H1 (cell line): ENCODE results near the gene MAP7. TPM values are rescaled to one million over a fixed set of nuclear protein-coding genes. Genes with fewer than 3 reads are reported as not detected.

ENCODE experiments used
- BACH1 ChIP-seq: IDR thresholded peaks from 2 replicates; pipeline ENCODE4 v1.6.1; 2012; ENCODE audit warnings: low read length, improper control_type of control experiment
- BCL11A ChIP-seq, 2 experiments: IDR thresholded peaks; one replicate each; pipeline ENCODE4 v1.6.1; 2011; ENCODE audit warnings: low read depth in 2 of 2, low read length in 2 of 2, mild to moderate bottlenecking in 2 of 2
- CBX5 ChIP-seq: fragments of 300-800, 300-1000 bp; sonication (generic); IDR thresholded peaks from 2 replicates; pipeline ENCODE4 v1.7.1; 2016; ENCODE audit warnings: antibody characterized with exemption, low read length, low read depth
- CBX8 ChIP-seq: fragments of 300-800, 300-1000 bp; sonication (generic); IDR thresholded peaks from 2 replicates; pipeline ENCODE4 v1.7.1; 2016; ENCODE audit warnings: low read depth, low read length, borderline replicate concordance
- CHD7 ChIP-seq: fragments of 300-600 bp; sonication (generic); IDR thresholded peaks from 2 replicates; pipeline ENCODE4 v1.7.1; 2012; ENCODE audit warnings: low read length, moderate library complexity, mild to moderate bottlenecking, inconsistent platforms; ENCODE audit not compliant: insufficient replicate concordance
- NANOG ChIP-seq: IDR thresholded peaks from 2 replicates; pipeline ENCODE4 v1.6.1; 2011; ENCODE audit warnings: low read length, low read depth, mild to moderate bottlenecking, inconsistent platforms; ENCODE audit not compliant: insufficient read depth, poor library complexity, severe bottlenecking
- RBBP5 ChIP-seq: IDR thresholded peaks from 2 replicates; pipeline ENCODE4 v1.7.1; 2012; ENCODE audit warnings: low read depth, mild to moderate bottlenecking, inconsistent platforms, low read length, moderate library complexity, borderline replicate concordance
- SP4 ChIP-seq: IDR thresholded peaks from 2 replicates; pipeline ENCODE4 v1.6.1; 2012; ENCODE audit warnings: low read length, inconsistent platforms
- TAF7 ChIP-seq: optimal IDR thresholded peaks from 2 replicates; pipeline ENCODE3; 2011; ENCODE audit warnings: low read depth, mild to moderate bottlenecking, inconsistent platforms, low read length, moderate library complexity, borderline replicate concordance
- polyA plus RNA-seq, 7 experiments: library from polyadenylated mRNA; depleted of rRNA in 3 of 7; stranded (reverse) in 5 of 7; unstranded in 2 of 7; fragments of >200 nt in 5 of 7; fragments of 200-250 nt in 2 of 7; gene quantifications; 1 replicate in 5 of 7; 2 replicates in 1 of 7; 4 replicates in 1 of 7; pipeline versions ENCODE4 v1.2.1 to v1.2.3, GENCODE V29; 2011 to 2013; ENCODE audit warnings: missing spikeins in 2 of 7, mixed read lengths in 2 of 7
- total RNA-seq: library from RNA; stranded (reverse); fragmentation: NEBNext Ultra II Directional; extraction: Animal tissue kit (Norgen Biotek cat#: 25700); gene quantifications from 2 replicates; pipeline ENCODE4 v1.2.1, GENCODE V29; 2021
- TF ChIP-seq, protein P1 (sequence below): IDR thresholded peaks from 2 replicates; pipeline ENCODE4 v1.6.1; 2012; ENCODE audit warnings: inconsistent platforms

MAP7 gene
- total and polyA plus RNA-seq, 2 of the 8 experiments (the other 6 are each of a cell fraction or from before 2014, with no cell fraction given), result 13.5 to 66.9 TPM

DNA sequence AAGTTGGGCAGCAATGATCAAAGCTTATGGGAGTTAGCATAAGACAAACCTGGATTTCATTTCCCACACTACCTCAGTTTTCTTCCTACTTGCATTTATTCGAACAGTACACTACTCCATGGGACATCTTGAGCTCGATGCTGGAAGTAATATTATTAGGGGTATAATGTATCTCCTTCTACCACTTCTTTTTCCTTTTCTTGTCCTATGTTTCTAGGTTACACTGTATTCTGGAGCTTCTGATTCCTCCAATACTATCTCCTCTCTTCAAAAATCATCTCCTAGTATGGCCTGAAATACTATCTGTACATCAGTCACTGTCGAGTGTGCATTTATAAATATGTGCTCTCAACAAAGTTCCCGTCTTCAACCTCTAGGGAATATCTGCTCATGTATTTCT lies 124.4 kb downstream of the MAP7 start (continued):
- TF ChIP-seq CHD7 (no peak), CBX8 (no peak), NANOG (no peak), BACH1 (no peak), SP4 (no peak), TAF7 (no peak), CBX5 (no peak), RBBP5 (no peak), BCL11A (IDR thresholded peaks at IDR 0.05; ENCODE audit: low read depth in 2 of 2, low read length in 2 of 2) (no peak)
- TF ChIP-seq, protein P1, sequence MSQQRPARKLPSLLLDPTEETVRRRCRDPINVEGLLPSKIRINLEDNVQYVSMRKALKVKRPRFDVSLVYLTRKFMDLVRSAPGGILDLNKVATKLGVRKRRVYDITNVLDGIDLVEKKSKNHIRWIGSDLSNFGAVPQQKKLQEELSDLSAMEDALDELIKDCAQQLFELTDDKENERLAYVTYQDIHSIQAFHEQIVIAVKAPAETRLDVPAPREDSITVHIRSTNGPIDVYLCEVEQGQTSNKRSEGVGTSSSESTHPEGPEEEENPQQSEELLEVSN, result no peak
